NCI-H446 treated with DMSO at 0.1 percent for 48 hours (cell line): ENCODE data around the gene FAAH2.
"Not testable (repeated sequence)": the region's sequence is repeated elsewhere in the genome, so short reads cannot be mapped to it uniquely, and the experiment has no call there.

Experiments used
- DNase-seq: peaks from one replicate; lab custom pipeline; 2025; lab: John Stamatoyannopoulos, UW

FAAH2 gene

GRCh38 chrX:57286507-57287251 lies at the start of gene FAAH2:
FAAH2 (plus strand) TSS chrX:57286706; CDS start chrX:57286826, 120 bp downstream.
- DNase-seq, result no peak

DNA sequence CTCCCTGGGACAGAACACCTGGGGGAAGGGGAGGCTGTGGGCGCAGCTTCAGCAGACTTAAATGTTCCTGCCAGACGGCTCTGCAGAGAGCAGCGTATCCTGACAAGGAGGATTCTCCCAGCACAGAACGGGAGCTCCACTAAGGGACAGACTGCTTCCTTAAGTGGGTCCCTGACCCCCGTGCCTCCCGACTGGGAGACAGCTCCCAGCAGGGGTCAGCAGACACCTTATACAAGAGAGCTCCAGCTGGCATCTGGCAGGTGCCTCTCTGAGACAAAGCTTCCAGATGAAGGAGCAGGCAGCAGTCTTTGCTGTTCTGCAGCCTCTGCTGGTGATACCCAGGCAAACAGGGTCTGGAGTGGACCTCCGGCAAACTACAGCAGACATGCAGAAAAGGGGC lies 44.5 kb upstream of the FAAH2 start:
- DNase-seq, result no peak

DNA sequence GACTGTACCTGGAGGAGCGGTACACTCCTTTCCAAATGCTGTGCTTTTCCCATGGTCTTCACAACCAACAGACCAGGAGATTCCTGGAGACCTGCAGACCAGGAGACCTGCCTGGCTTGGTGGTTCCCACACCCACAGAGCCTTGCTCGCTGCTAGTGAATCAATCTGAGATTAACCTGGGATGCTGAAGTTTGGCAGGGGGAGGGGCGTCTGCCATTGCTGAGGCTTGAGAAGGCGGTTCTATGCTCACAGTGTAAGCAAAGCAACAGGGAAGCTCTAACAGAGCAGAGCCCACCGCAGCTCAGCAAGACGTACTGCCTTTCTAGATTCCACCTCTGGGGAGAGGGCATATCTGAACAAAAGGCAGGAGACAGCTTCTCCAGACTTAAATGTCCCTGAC lies 34.5 kb upstream of the FAAH2 start:
- DNase-seq, result no peak

DNA sequence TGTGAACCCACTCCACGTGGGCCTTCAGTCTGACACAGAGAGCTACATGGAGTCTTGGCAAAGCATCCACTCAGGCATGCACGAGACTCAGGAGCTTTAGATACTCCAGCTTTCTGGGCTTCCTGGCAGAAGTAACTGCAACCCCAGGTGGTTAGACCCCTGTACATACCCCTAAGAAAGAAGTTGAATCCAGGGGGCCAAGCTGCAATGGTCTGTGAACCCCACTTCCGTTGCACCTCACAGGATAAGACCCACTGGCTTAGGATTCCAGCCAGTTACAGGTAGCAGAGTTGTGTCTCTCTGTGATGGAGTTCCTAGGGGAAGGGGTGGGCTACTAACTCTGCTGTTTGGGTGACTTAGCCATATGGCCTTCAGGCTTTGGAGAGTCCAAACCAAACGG lies 21.4 kb upstream of the FAAH2 start:
- no peak for DNase-seq

GRCh38 chrX:57266275-57266674 lies 20.2 kb upstream of the FAAH2 start:
- DNase-seq, result no peak

DNA sequence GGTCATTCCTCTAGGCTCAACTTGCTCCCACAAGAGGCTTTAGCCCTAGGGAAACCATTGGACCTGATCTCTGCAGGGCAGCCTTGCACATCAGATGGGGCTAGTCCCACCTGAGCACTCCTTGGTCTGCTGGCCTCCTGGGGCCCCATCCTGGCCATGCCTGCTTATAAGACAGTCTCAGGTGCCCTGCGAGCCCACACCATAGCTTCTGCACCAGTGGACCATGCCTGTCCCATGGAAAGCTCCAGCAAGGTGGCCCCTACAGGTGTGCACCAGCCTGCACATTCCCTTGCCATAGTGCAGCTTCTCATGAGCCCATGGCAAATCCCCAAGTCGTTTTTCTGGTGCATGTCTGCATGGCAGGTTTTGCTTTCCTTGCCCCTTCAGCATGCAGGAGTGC lies 19.6 kb upstream of the FAAH2 start:
- no peak for DNase-seq

GRCh38 chrX:57267308-57267707 lies 19.2 kb upstream of the FAAH2 start:
- no peak for DNase-seq

GRCh38 chrX:57270980-57271379 lies 15.5 kb upstream of the FAAH2 start:
- no peak for DNase-seq

- DNase-seq, result no peak
Observed at GRCh38 chrX:57282568-57282967, 3.9 kb upstream of the FAAH2 start.

- no peak for DNase-seq
Observed at GRCh38 chrX:57285001-57285400, 1.5 kb upstream of the FAAH2 start.

DNA sequence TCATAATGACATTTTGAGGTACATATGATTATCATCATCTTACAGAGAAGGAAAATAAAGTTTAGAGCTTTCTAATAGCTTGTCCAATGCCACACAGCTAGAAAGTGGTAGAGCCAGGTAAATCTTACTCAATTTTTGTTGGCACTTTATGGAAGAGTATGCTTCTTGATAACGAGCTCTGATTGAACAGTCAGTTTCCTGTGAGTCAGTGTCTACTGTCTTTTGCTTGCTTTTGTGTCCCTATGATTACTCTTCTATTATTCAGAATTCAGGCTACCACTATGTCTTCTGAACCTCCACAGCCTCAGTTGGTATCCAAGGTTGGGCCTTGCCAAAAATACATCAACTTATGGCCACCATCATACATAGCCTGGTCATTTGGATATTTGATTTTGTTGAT lies 2.6 kb downstream of the FAAH2 start:
- no peak for DNase-seq

DNA sequence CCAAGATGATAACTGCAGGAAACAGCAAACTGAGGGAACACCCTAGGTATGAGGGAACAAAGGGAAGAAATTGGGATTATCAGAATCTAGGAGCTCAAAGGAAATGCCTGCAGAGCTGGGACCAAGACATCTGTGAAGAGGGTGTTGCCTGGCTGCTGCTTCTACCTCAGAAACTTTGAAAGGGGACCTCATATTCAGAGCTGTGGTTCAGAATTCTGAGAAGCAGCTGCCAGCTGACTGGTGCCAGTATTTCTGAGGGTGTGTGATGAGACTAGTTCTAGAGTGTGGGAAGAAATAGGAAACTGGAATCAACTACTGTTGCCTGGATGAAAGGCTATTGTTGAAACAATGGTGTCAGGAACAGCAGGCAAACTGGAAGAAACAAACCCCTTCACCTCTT lies 8.5 kb downstream of the FAAH2 start:
- DNase-seq, result no peak

GRCh38 chrX:57295679-57296078 lies 9.2 kb downstream of the FAAH2 start:
- not testable (repeated sequence) for DNase-seq

- no peak for DNase-seq
Observed at GRCh38 chrX:57313583-57314215, 27.2 kb downstream of the FAAH2 start.

- no peak for DNase-seq
Observed at GRCh38 chrX:57329008-57329407, 42.5 kb downstream of the FAAH2 start.

- not testable (repeated sequence) for DNase-seq
Observed at GRCh38 chrX:57335790-57336189, 49.3 kb downstream of the FAAH2 start.

- DNase-seq, result no peak
Observed at GRCh38 chrX:57353472-57354132, 67.1 kb downstream of the FAAH2 start.

- DNase-seq, result no peak
Observed at GRCh38 chrX:57364145-57364544, 77.6 kb downstream of the FAAH2 start.

GRCh38 chrX:57366430-57366829 lies 79.9 kb downstream of the FAAH2 start:
- DNase-seq, result no peak

DNA sequence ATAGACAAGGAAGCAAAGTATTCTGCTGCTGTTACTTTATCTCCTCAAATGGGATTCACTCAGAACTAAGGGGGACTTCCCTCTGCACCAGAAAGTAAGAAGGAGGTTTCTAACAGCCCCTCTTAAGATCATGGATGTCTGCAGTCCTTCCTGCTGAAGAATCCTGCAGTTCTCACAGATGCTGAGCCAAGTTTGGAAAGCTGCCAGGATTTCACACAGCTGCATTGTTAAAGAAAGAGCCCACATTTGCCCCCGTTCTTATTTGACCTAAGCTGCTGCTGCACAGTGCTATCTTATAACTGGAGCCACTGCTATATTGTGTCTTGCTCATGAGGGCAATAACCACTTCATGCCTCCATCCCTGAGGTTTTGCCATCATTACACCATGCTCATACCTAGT lies 81.1 kb downstream of the FAAH2 start:
- DNase-seq, result no peak

- DNase-seq, result no peak
Observed at GRCh38 chrX:57368158-57368557, 81.7 kb downstream of the FAAH2 start.

- DNase-seq, result no peak
Observed at GRCh38 chrX:57379296-57379695, 92.8 kb downstream of the FAAH2 start.
